Measurements from ENCODE around the gene LHB. TPM values are rescaled to one million over a fixed set of nuclear protein-coding genes. Genes with fewer than 3 reads are reported as not detected.
"Not testable (repeated sequence)": the region's sequence is repeated elsewhere in the genome, so short reads cannot be mapped to it uniquely, and the experiment has no call there.

Gene LHB
- total RNA-seq, 2 donors from 2014 or later: 0.59 TPM; not detected in 1

DNA sequence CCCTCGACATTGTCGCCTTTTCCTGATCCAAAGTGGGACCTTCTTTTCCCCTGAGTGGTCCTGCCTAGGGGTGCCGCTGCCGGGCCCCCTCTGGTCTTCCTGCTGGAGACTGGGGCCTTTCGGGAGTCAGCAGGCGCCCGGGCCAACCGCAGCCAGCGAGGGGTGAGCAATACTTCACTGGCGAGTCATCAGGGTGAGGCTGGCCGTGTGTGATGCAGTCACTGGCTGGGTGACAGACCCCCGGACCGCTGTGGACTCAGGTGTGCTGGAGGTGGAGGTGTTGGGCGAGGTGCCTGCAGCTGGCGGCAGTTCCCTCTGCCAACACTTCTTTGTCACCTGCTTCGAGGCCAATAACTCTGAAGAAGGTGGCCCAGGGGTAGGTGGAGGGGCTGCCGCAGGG lies 25.3 kb upstream of the LHB start:
- DNase-seq: peak; percentile 63
- Mint-ChIP-seq H3K9me3 (no peaks in the 10 kb centered on the region), H3K36me3 (ENCODE audit: low read depth) (no peaks in the 10 kb centered on the region), H3K27me3 (ENCODE audit: insufficient read depth) (peaks cover 8% of the 10 kb centered on the region), H3K27ac (no peak overlapping the region), H3K4me1 (no peaks in the 10 kb centered on the region), H3K4me3 (no peak overlapping the region)
- WGBS, 2 experiments (ENCODE audit: insufficient coverage in 1 of 2, insufficient read length in 1 of 2): 80 to 84% methylated on average over 6 to 17 of the region's 17 CpGs
- Histone ChIP-seq H3K9me3 (ENCODE audit: control insufficient read depth, low read length) (no peaks in the 10 kb centered on the region), H3K27ac (ENCODE audit: low read depth, low read length) (no peak overlapping the region), H3K9ac (ENCODE audit: extremely low read depth, low read length, poor library complexity, severe bottlenecking) (no peak overlapping the region), H3K36me3 (ENCODE audit: control insufficient read depth, insufficient read depth, low read length) (no peaks in the 10 kb centered on the region), H3K4me1 (ENCODE audit: control insufficient read depth, insufficient read depth, low read length) (no peaks in the 10 kb centered on the region), H3K27me3 (ENCODE audit: control insufficient read depth, insufficient read depth, low read length, poor library complexity, severe bottlenecking) (no peaks in the 10 kb centered on the region), H3K4me3 (ENCODE audit: low read length) (no peak overlapping the region)
- TF ChIP-seq, protein P1, sequence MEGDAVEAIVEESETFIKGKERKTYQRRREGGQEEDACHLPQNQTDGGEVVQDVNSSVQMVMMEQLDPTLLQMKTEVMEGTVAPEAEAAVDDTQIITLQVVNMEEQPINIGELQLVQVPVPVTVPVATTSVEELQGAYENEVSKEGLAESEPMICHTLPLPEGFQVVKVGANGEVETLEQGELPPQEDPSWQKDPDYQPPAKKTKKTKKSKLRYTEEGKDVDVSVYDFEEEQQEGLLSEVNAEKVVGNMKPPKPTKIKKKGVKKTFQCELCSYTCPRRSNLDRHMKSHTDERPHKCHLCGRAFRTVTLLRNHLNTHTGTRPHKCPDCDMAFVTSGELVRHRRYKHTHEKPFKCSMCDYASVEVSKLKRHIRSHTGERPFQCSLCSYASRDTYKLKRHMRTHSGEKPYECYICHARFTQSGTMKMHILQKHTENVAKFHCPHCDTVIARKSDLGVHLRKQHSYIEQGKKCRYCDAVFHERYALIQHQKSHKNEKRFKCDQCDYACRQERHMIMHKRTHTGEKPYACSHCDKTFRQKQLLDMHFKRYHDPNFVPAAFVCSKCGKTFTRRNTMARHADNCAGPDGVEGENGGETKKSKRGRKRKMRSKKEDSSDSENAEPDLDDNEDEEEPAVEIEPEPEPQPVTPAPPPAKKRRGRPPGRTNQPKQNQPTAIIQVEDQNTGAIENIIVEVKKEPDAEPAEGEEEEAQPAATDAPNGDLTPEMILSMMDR (conservative IDR thresholded peaks at IDR 0.05): no peak

DNA sequence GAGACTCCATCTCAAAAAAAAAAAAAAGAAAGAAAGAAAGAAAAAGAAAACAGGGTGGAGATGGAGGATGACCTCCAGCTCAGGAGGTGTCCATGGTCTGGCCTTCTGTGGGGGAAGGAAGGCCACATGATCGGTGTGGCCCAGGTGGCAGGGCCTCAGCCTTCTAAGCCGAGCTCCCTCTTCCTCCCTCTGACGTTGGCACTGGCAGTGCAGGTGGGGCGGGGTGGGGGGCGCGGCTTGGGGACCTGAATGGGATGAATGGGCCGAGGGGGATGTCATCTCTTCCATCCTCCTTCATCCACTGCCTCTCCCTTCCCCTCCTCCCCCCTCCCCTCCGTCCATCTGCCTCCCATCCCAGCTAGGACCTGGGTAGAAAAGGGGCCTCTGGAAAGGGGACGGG lies 22.8 kb upstream of the LHB start:
- H3K4me3 Mint-ChIP-seq; H3K27ac ChIP-seq (ENCODE audit: low read depth, low read length); H3K36me3 ChIP-seq (ENCODE audit: control insufficient read depth, insufficient read depth, low read length); H3K9me3 ChIP-seq (ENCODE audit: control insufficient read depth, low read length); H3K36me3 Mint-ChIP-seq (ENCODE audit: low read depth); H3K4me1 Mint-ChIP-seq; DNase-seq; H3K27ac Mint-ChIP-seq; H3K27me3 ChIP-seq (ENCODE audit: control insufficient read depth, insufficient read depth, low read length, poor library complexity, severe bottlenecking); H3K4me3 ChIP-seq (ENCODE audit: low read length); H3K9me3 Mint-ChIP-seq; H3K9ac ChIP-seq (ENCODE audit: extremely low read depth, low read length, poor library complexity, severe bottlenecking); H3K4me1 ChIP-seq (ENCODE audit: control insufficient read depth, insufficient read depth, low read length): not testable (repeated sequence)
- peaks cover 15% of the 10 kb centered on the region for H3K27me3 Mint-ChIP-seq (ENCODE audit: insufficient read depth)
- 75 to 100% methylated on average over 1 to 2 of the region's 9 CpGs for WGBS, 2 experiments (ENCODE audit: insufficient coverage in 1 of 2, insufficient read length in 1 of 2)

GRCh38 chr19:49038557-49039276 lies 21.8 kb upstream of the LHB start:
- H3K27me3 ChIP-seq (ENCODE audit: control insufficient read depth, insufficient read depth, low read length, poor library complexity, severe bottlenecking); H3K9ac ChIP-seq (ENCODE audit: extremely low read depth, low read length, poor library complexity, severe bottlenecking); H3K4me3 ChIP-seq (ENCODE audit: low read length); H3K4me1 ChIP-seq (ENCODE audit: control insufficient read depth, insufficient read depth, low read length); H3K9me3 ChIP-seq (ENCODE audit: control insufficient read depth, low read length); H3K27ac ChIP-seq (ENCODE audit: low read depth, low read length); H3K36me3 ChIP-seq (ENCODE audit: control insufficient read depth, insufficient read depth, low read length); H3K36me3 Mint-ChIP-seq (ENCODE audit: low read depth); H3K4me3 Mint-ChIP-seq; DNase-seq; H3K9me3 Mint-ChIP-seq; H3K27ac Mint-ChIP-seq; H3K4me1 Mint-ChIP-seq: not testable (repeated sequence)
- H3K27me3 Mint-ChIP-seq (ENCODE audit: insufficient read depth): peaks cover 15% of the 10 kb centered on the region
- WGBS, 2 experiments (ENCODE audit: insufficient coverage in 1 of 2, insufficient read length in 1 of 2): 83 to 86% methylated on average over 18 to 26 of the region's 26 CpGs

DNA sequence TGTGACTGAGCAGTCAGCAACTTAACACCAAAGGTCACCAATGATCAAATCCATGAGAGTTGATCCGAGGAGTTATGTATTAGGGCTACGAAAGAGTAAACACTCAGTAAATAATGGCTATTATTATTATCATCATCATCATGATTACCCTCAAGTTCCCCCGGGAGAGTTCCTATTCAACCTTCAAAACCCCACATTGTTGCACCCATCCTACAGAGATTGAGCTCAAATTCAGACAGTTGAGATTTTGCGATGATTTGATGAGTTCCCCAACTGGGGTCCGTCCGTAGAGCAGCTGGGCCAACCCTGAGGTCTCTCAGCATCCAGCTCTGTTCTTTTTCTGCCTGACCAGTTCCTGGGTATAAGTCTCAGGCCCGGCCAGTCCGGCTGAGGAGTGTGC lies 21.2 kb upstream of the LHB start:
- not testable (repeated sequence) for H3K4me1 ChIP-seq (ENCODE audit: control insufficient read depth, insufficient read depth, low read length); H3K9ac ChIP-seq (ENCODE audit: extremely low read depth, low read length, poor library complexity, severe bottlenecking); H3K9me3 Mint-ChIP-seq; H3K36me3 Mint-ChIP-seq (ENCODE audit: low read depth); DNase-seq; H3K4me3 ChIP-seq (ENCODE audit: low read length); H3K27me3 ChIP-seq (ENCODE audit: control insufficient read depth, insufficient read depth, low read length, poor library complexity, severe bottlenecking); H3K4me3 Mint-ChIP-seq; H3K27ac Mint-ChIP-seq; H3K27ac ChIP-seq (ENCODE audit: low read depth, low read length); H3K9me3 ChIP-seq (ENCODE audit: control insufficient read depth, low read length); H3K36me3 ChIP-seq (ENCODE audit: control insufficient read depth, insufficient read depth, low read length); H3K4me1 Mint-ChIP-seq
- WGBS, 2 experiments (ENCODE audit: insufficient coverage in 1 of 2, insufficient read length in 1 of 2): 97 to 100% methylated on average over 1 to 4 of the region's 8 CpGs
- peaks cover 13% of the 10 kb centered on the region for H3K27me3 Mint-ChIP-seq (ENCODE audit: insufficient read depth)

Measured in endodermal cell (in vitro differentiated cells).